Epithelial cell of esophagus (primary cell): ENCODE data around the gene MEGF11.

Experiments used
- DNase-seq: peaks from one replicate; pipeline ENCODE4 v3.0.0; 2010; ENCODE audit warnings: low read depth
- H3K4me3 ChIP-seq: 2 replicates; pipeline ENCODE4 v1.5.1; 2011; ENCODE audit warnings: mild to moderate bottlenecking, low read length, control low read depth
- CTCF ChIP-seq: IDR thresholded peaks from 2 replicates; pipeline ENCODE4 v1.5.1; 2011; ENCODE audit warnings: low read depth, mild to moderate bottlenecking, low read length, control low read depth, inconsistent platforms; ENCODE audit not compliant: insufficient read depth; ENCODE audit errors: missing control alignments

The MEGF11 gene

GRCh38 chr15:66027268-66027805, 226.2 kb downstream of the MEGF11 start:
- no peak for TF ChIP-seq CTCF
- H3K4me3 ChIP-seq: no peak overlapping the region
- peak; percentile 84 for DNase-seq

GRCh38 chr15:66025972-66026371, 227.6 kb downstream of the MEGF11 start:
- TF ChIP-seq CTCF: no peak
- H3K4me3 ChIP-seq: no peak overlapping the region

GRCh38 chr15:66025015-66025452, 228.5 kb downstream of the MEGF11 start:
- TF ChIP-seq CTCF: no peak
- DNase-seq: peak; percentile 32
- H3K4me3 ChIP-seq: no peak overlapping the region

More at GRCh38 chr15:66025972-66026371, 227.6 kb downstream of the MEGF11 start:
- DNase-seq: peak; percentile 13

- H3K4me3 ChIP-seq: no peak overlapping the region
- no peak for DNase-seq
- TF ChIP-seq CTCF: no peak
Measured at GRCh38 chr15:66024116-66024515, 229.4 kb downstream of the MEGF11 start.

GRCh38 chr15:66023311-66023972, 230.1 kb downstream of the MEGF11 start:
- DNase-seq: no peak
- no peak for TF ChIP-seq CTCF
- no peak overlapping the region for H3K4me3 ChIP-seq

- H3K4me3 ChIP-seq: no peak overlapping the region
- no peak for TF ChIP-seq CTCF
- no peak for DNase-seq
Measured at GRCh38 chr15:66022163-66022525, 231.4 kb downstream of the MEGF11 start.
